Tibial artery (tissue), 4 donors: ENCODE measurements around the gene CERS1.

ENCODE experiments used
- DNase-seq, 2 donors: peaks; one replicate each; pipeline ENCODE4 v3.0.0-alpha.2; 2019
- H3K27ac ChIP-seq, 2 donors: fragments of 200-600 bp; sonication (generic) in 1 of 2; 1 replicate in 1 of 2; 2 replicates in 1 of 2; pipeline ENCODE4 v1.5.1; 2018 to 2019; ENCODE audit warnings: mild to moderate bottlenecking in 1 of 2
- H3K27me3 ChIP-seq, 2 donors: fragments of 200-600 bp; sonication (generic) in 1 of 2; one replicate each; pipeline versions ENCODE4 v1.5.1 to v1.6.0; 2016 to 2019
- H3K36me3 ChIP-seq, 3 donors: fragments of 200-600 bp; sonication (generic) in 2 of 3; one replicate each; pipeline ENCODE4 v1.5.1; 2016 to 2019; ENCODE audit warnings: mild to moderate bottlenecking in 2 of 3
- H3K4me1 ChIP-seq, 4 donors: fragments of 200-600 bp; sonication (generic) in 2 of 4; 1 replicate in 3 of 4; 2 replicates in 1 of 4; pipeline ENCODE4 v1.5.1; 2016 to 2019
- H3K4me3 ChIP-seq, 2 donors: fragments of 200-600 bp; sonication (generic) in 1 of 2; 1 replicate in 1 of 2; 2 replicates in 1 of 2; pipeline ENCODE4 v1.5.1; 2018 to 2019; ENCODE audit warnings: mild to moderate bottlenecking in 2 of 2
- H3K9me3 ChIP-seq, 3 donors: fragments of 200-600 bp; sonication (generic) in 1 of 3; one replicate each; pipeline ENCODE4 v1.5.1; 2016 to 2019
- intact Hi-C: fragments of 100-400 bp; cut with DNase I; formaldehyde crosslinking; loops from one replicate; pipeline ENCODE4 v1.15.0; 2023; ENCODE audit warnings: low total_unique reads
- TF ChIP-seq, protein P1 (sequence below), 2 experiments: fragments of 200-600 bp in 1 of 2; fragments of 450-650 bp in 1 of 2; IDR thresholded peaks; one replicate each; pipeline ENCODE4 v1.5.1; 2017 to 2019; ENCODE audit warnings: antibody characterized with exemption in 2 of 2, mild to moderate bottlenecking in 1 of 2, moderate library complexity in 1 of 2

CERS1 gene

GRCh38 chr19:18913466-18913865, 17.5 kb upstream of the CERS1 start:
- no peak overlapping the region for H3K27ac ChIP-seq
- H3K27me3 ChIP-seq = no peaks in the 10 kb centered on the region
- TF ChIP-seq, protein P1, sequence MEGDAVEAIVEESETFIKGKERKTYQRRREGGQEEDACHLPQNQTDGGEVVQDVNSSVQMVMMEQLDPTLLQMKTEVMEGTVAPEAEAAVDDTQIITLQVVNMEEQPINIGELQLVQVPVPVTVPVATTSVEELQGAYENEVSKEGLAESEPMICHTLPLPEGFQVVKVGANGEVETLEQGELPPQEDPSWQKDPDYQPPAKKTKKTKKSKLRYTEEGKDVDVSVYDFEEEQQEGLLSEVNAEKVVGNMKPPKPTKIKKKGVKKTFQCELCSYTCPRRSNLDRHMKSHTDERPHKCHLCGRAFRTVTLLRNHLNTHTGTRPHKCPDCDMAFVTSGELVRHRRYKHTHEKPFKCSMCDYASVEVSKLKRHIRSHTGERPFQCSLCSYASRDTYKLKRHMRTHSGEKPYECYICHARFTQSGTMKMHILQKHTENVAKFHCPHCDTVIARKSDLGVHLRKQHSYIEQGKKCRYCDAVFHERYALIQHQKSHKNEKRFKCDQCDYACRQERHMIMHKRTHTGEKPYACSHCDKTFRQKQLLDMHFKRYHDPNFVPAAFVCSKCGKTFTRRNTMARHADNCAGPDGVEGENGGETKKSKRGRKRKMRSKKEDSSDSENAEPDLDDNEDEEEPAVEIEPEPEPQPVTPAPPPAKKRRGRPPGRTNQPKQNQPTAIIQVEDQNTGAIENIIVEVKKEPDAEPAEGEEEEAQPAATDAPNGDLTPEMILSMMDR (IDR thresholded peaks at IDR 0.05) = no peak
- intact Hi-C loops = no loop called here
- no peak overlapping the region for H3K4me3 ChIP-seq
- DNase-seq = no peak
- peaks cover 8 to 71% (median 45%) of the 10 kb centered on the region in 3 donors for H3K36me3 ChIP-seq
- no peaks in the 10 kb centered on the region for H3K9me3 ChIP-seq
- H3K4me1 ChIP-seq = peaks cover 0 to 32% (median 12%) of the 10 kb centered on the region in 4 donors

DNA sequence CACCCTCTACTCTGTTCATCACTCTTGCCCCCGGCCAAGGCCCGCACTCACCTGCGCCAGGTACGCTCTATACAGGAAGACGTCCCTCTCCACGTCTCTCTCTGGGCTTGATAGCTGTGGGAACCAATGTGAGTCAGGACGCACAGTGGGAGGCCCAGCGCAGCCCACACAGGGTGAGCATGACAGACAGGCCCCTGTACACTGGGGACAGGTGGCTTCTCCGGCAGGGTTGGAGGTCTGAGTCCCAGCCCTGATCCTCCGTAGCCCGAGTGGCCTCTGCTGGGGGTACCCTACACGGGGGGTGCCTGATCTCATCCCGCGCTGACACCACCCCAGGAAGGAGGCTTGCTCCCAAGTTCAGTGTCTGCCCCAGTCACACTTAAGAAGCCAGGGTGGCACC, 17.0 kb upstream of the CERS1 start:
- DNase-seq = no peak
- Histone ChIP-seq H3K4me3 (no peak overlapping the region), H3K9me3 (no peaks in the 10 kb centered on the region), H3K36me3 (peaks cover 8 to 76% (median 47%) of the 10 kb centered on the region in 3 donors), H3K27me3 (no peaks in the 10 kb centered on the region), H3K4me1 (peaks cover 0 to 27% (median 7%) of the 10 kb centered on the region in 4 donors), H3K27ac (no peak overlapping the region)
- TF ChIP-seq, protein P1 (IDR thresholded peaks at IDR 0.05) = no peak
- intact Hi-C loops = no loop called here

DNA sequence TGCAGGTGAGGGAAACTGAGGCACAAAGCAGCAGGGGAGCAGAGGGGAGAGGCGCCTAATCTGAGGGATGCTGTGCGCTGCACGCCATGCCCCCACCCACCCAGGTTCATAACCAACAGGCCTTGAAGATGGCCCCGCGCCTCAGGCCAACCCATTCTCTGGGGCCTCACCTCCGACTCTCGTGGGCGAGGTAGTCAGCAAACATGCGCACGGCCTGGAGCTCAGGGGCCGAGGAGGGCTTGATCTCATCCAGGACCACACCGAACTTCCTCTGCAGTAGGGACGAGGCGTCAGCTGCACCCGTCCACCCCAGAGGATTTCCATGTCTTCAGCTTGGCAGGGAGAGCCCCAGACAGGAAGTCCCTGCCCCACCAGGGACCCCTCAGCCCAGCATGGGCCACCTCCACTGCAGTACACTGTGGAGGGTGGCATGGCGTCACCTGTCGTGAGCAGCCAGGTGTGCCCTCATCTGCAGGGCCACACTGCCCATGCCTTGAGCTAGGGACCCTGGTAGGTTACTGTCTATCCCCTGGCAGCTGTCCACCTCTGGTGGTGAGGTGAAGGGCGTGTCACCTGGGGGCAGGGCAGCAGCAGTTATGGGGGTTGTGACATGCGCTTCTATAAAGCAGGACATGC, 15.0 kb upstream of the CERS1 start:
- Histone ChIP-seq H3K4me1 (peaks cover 0 to 9% (median 0%) of the 10 kb centered on the region in 4 donors), H3K4me3 (no peak overlapping the region), H3K27me3 (no peaks in the 10 kb centered on the region), H3K27ac (no peak overlapping the region), H3K9me3 (no peaks in the 10 kb centered on the region), H3K36me3 (peaks cover 17 to 97% (median 67%) of the 10 kb centered on the region in 3 donors)
- intact Hi-C loops = no loop called here
- TF ChIP-seq, protein P1 (IDR thresholded peaks at IDR 0.05) = no peak
- DNase-seq = no peak

DNA sequence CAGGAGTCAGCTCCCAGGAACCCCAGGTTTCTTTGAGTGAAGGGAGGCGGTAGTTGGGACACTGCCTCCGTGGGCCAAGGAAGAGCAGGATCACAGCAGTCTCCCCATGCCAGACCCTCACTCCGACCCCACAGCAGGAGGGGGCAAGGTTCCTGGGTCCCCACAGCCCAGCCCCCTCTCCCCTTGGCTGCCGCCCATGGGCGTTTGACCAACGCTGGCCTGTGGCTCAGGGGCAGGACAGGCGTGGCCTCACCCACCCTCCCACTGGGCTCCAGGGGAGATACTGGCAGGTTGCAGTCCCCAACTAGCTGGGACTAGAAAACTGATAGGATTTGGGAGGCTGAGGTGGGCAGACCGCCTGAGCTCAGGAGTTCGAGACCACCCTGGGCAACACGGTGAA, 14.1 kb upstream of the CERS1 start:
- Histone ChIP-seq H3K9me3 (no peaks in the 10 kb centered on the region), H3K36me3 (peaks cover 20 to 97% (median 70%) of the 10 kb centered on the region in 3 donors), H3K4me1 (no peaks in the 10 kb centered on the region), H3K27ac (no peak overlapping the region), H3K27me3 (no peaks in the 10 kb centered on the region), H3K4me3 (no peak overlapping the region)
- intact Hi-C loops = no loop called here
- TF ChIP-seq, protein P1 (IDR thresholded peaks at IDR 0.05) = no peak
- no peak for DNase-seq

GRCh38 chr19:18908917-18909619, 13.1 kb upstream of the CERS1 start:
- intact Hi-C loops = no loop called here
- no peaks in the 10 kb centered on the region for H3K4me1 ChIP-seq
- peaks cover 27 to 97% (median 74%) of the 10 kb centered on the region in 3 donors for H3K36me3 ChIP-seq
- no peaks in the 10 kb centered on the region for H3K27me3 ChIP-seq
- TF ChIP-seq, protein P1 (IDR thresholded peaks at IDR 0.05) = no peak
- no peak for DNase-seq
- H3K27ac ChIP-seq = no peak overlapping the region
- H3K4me3 ChIP-seq = no peak overlapping the region
- no peaks in the 10 kb centered on the region for H3K9me3 ChIP-seq
